ENCODE measurements around the gene PLCL1. TPM values are rescaled to one million over a fixed set of nuclear protein-coding genes. Genes with fewer than 3 reads are reported as not detected.

PLCL1 gene
- total and polyA plus RNA-seq, 4 donors = 5.1 to 15.7 (median 13.2) TPM

- WGBS, 2 donors = 94 to 99% methylated on average over 1 of the region's 1 CpG
- H3K9me3 ChIP-seq (ENCODE audit: control insufficient read depth, low read length) = peaks cover 4% of the 10 kb centered on the region
- H3K4me1 ChIP-seq (ENCODE audit: control insufficient read depth in 1 of 2, insufficient read depth in 2 of 2, low read length in 2 of 2) = peaks cover 0 to 3% of the 10 kb centered on the region in 2 donors
- H3K4me3 ChIP-seq (ENCODE audit: low read length in 2 of 2) = no peak overlapping the region
- no peak for DNase-seq
- intact Hi-C loops (cut with DNase I) = no loop called here
- no peaks in the 10 kb centered on the region for H3K36me3 ChIP-seq (ENCODE audit: control insufficient read depth in 1 of 2, insufficient read depth in 2 of 2, low read length in 1 of 2)
- no peaks in the 10 kb centered on the region for H3K27me3 ChIP-seq (ENCODE audit: control insufficient read depth in 1 of 2, insufficient read depth in 2 of 2, low read length in 1 of 2)
- no peak overlapping the region for H3K27ac ChIP-seq (ENCODE audit: low read depth in 1 of 2, low read length in 2 of 2)
- no peak for ATAC-seq (ENCODE audit: low FRiP score)
These were observed 53.2 kb downstream of the PLCL1 start for GRCh38 chr2:197857476-197858107.

GRCh38 chr2:197858607-197859140 lies 54.3 kb downstream of the PLCL1 start:
- 53 to 65% methylated on average over 3 of the region's 3 CpGs for WGBS, 2 donors

GRCh38 chr2:197862246-197862955 lies 58.0 kb downstream of the PLCL1 start:
- no peaks in the 10 kb centered on the region for H3K36me3 ChIP-seq (ENCODE audit: control insufficient read depth in 1 of 2, insufficient read depth in 2 of 2, low read length in 1 of 2)
- 53 to 67% methylated on average over 1 of the region's 1 CpG for WGBS, 2 donors
- no peak overlapping the region for H3K27ac ChIP-seq (ENCODE audit: low read depth in 1 of 2, low read length in 2 of 2)
- peaks cover 0 to 1% of the 10 kb centered on the region in 2 donors for H3K4me1 ChIP-seq (ENCODE audit: control insufficient read depth in 1 of 2, insufficient read depth in 2 of 2, low read length in 2 of 2)
- DNase-seq (no peak), ATAC-seq (ENCODE audit: low FRiP score) (no peak)
- H3K9me3 ChIP-seq (ENCODE audit: control insufficient read depth, low read length) = peaks cover 4% of the 10 kb centered on the region
- intact Hi-C loops (cut with DNase I) = no loop called here
- H3K27me3 ChIP-seq (ENCODE audit: control insufficient read depth in 1 of 2, insufficient read depth in 2 of 2, low read length in 1 of 2) = no peaks in the 10 kb centered on the region
- H3K4me3 ChIP-seq (ENCODE audit: low read length in 2 of 2) = no peak overlapping the region

More at GRCh38 chr2:197858607-197859140, 54.3 kb downstream of the PLCL1 start:
- Histone ChIP-seq H3K4me1 (ENCODE audit: control insufficient read depth in 1 of 2, insufficient read depth in 2 of 2, low read length in 2 of 2) (no peaks in the 10 kb centered on the region), H3K27me3 (ENCODE audit: control insufficient read depth in 1 of 2, insufficient read depth in 2 of 2, low read length in 1 of 2) (no peaks in the 10 kb centered on the region), H3K4me3 (ENCODE audit: low read length in 2 of 2) (no peak overlapping the region), H3K9me3 (ENCODE audit: control insufficient read depth, low read length) (peaks cover 4% of the 10 kb centered on the region), H3K36me3 (ENCODE audit: control insufficient read depth in 1 of 2, insufficient read depth in 2 of 2, low read length in 1 of 2) (no peaks in the 10 kb centered on the region), H3K27ac (ENCODE audit: low read depth in 1 of 2, low read length in 2 of 2) (no peak overlapping the region)
- DNase-seq (no peak), ATAC-seq (ENCODE audit: low FRiP score) (no peak)
- intact Hi-C loops (cut with DNase I) = no loop called here

GRCh38 chr2:197863744-197864143 lies 59.4 kb downstream of the PLCL1 start:
- no peak for DNase-seq
- Histone ChIP-seq H3K36me3 (ENCODE audit: control insufficient read depth in 1 of 2, insufficient read depth in 2 of 2, low read length in 1 of 2) (no peaks in the 10 kb centered on the region), H3K4me3 (ENCODE audit: low read length in 2 of 2) (no peak overlapping the region), H3K9me3 (ENCODE audit: control insufficient read depth, low read length) (peaks cover under 1% of the 10 kb centered on the region), H3K27me3 (ENCODE audit: control insufficient read depth in 1 of 2, insufficient read depth in 2 of 2, low read length in 1 of 2) (no peaks in the 10 kb centered on the region), H3K27ac (ENCODE audit: low read depth in 1 of 2, low read length in 2 of 2) (no peak overlapping the region), H3K4me1 (ENCODE audit: control insufficient read depth in 1 of 2, insufficient read depth in 2 of 2, low read length in 2 of 2) (peaks cover 1 to 2% of the 10 kb centered on the region in 2 donors)
- no peak for ATAC-seq (ENCODE audit: low FRiP score)
- WGBS, 2 donors = 86 to 92% methylated on average over 1 of the region's 1 CpG
- intact Hi-C loops (cut with DNase I) = no loop called here

- intact Hi-C loops (cut with DNase I) = no loop called here
- DNase-seq = no peak
- ATAC-seq (ENCODE audit: low FRiP score) = no peak
- no peak overlapping the region for H3K4me3 ChIP-seq (ENCODE audit: low read length in 2 of 2)
- H3K27me3 ChIP-seq (ENCODE audit: control insufficient read depth in 1 of 2, insufficient read depth in 2 of 2, low read length in 1 of 2) = no peaks in the 10 kb centered on the region
- no peaks in the 10 kb centered on the region for H3K36me3 ChIP-seq (ENCODE audit: control insufficient read depth in 1 of 2, insufficient read depth in 2 of 2, low read length in 1 of 2)
- peaks cover 2 to 3% of the 10 kb centered on the region in 2 donors for H3K4me1 ChIP-seq (ENCODE audit: control insufficient read depth in 1 of 2, insufficient read depth in 2 of 2, low read length in 2 of 2)
- no peak overlapping the region for H3K27ac ChIP-seq (ENCODE audit: low read depth in 1 of 2, low read length in 2 of 2)
- H3K9me3 ChIP-seq (ENCODE audit: control insufficient read depth, low read length) = no peaks in the 10 kb centered on the region
These were observed 62.1 kb downstream of the PLCL1 start for GRCh38 chr2:197866455-197866854.

GRCh38 chr2:197867033-197867432 lies 62.6 kb downstream of the PLCL1 start:
- intact Hi-C loops (cut with DNase I) = no loop called here
- H3K4me1 ChIP-seq (ENCODE audit: control insufficient read depth in 1 of 2, insufficient read depth in 2 of 2, low read length in 2 of 2) = peaks cover 2 to 3% of the 10 kb centered on the region in 2 donors
- no peak overlapping the region for H3K27ac ChIP-seq (ENCODE audit: low read depth in 1 of 2, low read length in 2 of 2)
- H3K9me3 ChIP-seq (ENCODE audit: control insufficient read depth, low read length) = no peaks in the 10 kb centered on the region
- 93 to 98% methylated on average over 2 of the region's 2 CpGs for WGBS, 2 donors
- H3K27me3 ChIP-seq (ENCODE audit: control insufficient read depth in 1 of 2, insufficient read depth in 2 of 2, low read length in 1 of 2) = no peaks in the 10 kb centered on the region
- H3K4me3 ChIP-seq (ENCODE audit: low read length in 2 of 2) = no peak overlapping the region
- no peak for ATAC-seq (ENCODE audit: low FRiP score)
- H3K36me3 ChIP-seq (ENCODE audit: control insufficient read depth in 1 of 2, insufficient read depth in 2 of 2, low read length in 1 of 2) = no peaks in the 10 kb centered on the region
- DNase-seq = no peak

- Histone ChIP-seq H3K27ac (ENCODE audit: low read depth in 1 of 2, low read length in 2 of 2) (no peak overlapping the region), H3K9me3 (ENCODE audit: control insufficient read depth, low read length) (no peaks in the 10 kb centered on the region), H3K4me1 (ENCODE audit: control insufficient read depth in 1 of 2, insufficient read depth in 2 of 2, low read length in 2 of 2) (peaks cover 2 to 3% of the 10 kb centered on the region in 2 donors), H3K36me3 (ENCODE audit: control insufficient read depth in 1 of 2, insufficient read depth in 2 of 2, low read length in 1 of 2) (no peaks in the 10 kb centered on the region), H3K4me3 (ENCODE audit: low read length in 2 of 2) (no peak overlapping the region), H3K27me3 (ENCODE audit: control insufficient read depth in 1 of 2, insufficient read depth in 2 of 2, low read length in 1 of 2) (no peaks in the 10 kb centered on the region)
- 43 to 52% methylated on average over 3 of the region's 3 CpGs for WGBS, 2 donors
- ATAC-seq (ENCODE audit: low FRiP score) (peak; percentile 19), DNase-seq (no peak)
- intact Hi-C loops (cut with DNase I) = no loop called here
These were observed 63.2 kb downstream of the PLCL1 start for GRCh38 chr2:197867624-197868023.

GRCh38 chr2:197868206-197868605 lies 63.8 kb downstream of the PLCL1 start:
- no peaks in the 10 kb centered on the region for H3K36me3 ChIP-seq (ENCODE audit: control insufficient read depth in 1 of 2, insufficient read depth in 2 of 2, low read length in 1 of 2)
- H3K4me1 ChIP-seq (ENCODE audit: control insufficient read depth in 1 of 2, insufficient read depth in 2 of 2, low read length in 2 of 2) = peaks cover 3% of the 10 kb centered on the region in 2 donors
- DNase-seq (no peak), ATAC-seq (ENCODE audit: low FRiP score) (no peak)
- intact Hi-C loops (cut with DNase I) = no loop called here
- no peak overlapping the region for H3K4me3 ChIP-seq (ENCODE audit: low read length in 2 of 2)
- H3K27ac ChIP-seq (ENCODE audit: low read depth in 1 of 2, low read length in 2 of 2) = no peak overlapping the region
- H3K9me3 ChIP-seq (ENCODE audit: control insufficient read depth, low read length) = no peaks in the 10 kb centered on the region
- WGBS, 2 donors = 94 to 96% methylated on average over 3 of the region's 3 CpGs
- H3K27me3 ChIP-seq (ENCODE audit: control insufficient read depth in 1 of 2, insufficient read depth in 2 of 2, low read length in 1 of 2) = no peaks in the 10 kb centered on the region

- H3K36me3 ChIP-seq (ENCODE audit: control insufficient read depth in 1 of 2, insufficient read depth in 2 of 2, low read length in 1 of 2) = no peaks in the 10 kb centered on the region
- peaks cover 3 to 8% of the 10 kb centered on the region in 2 donors for H3K4me1 ChIP-seq (ENCODE audit: control insufficient read depth in 1 of 2, insufficient read depth in 2 of 2, low read length in 2 of 2)
- ATAC-seq (ENCODE audit: low FRiP score) = no peak
- DNase-seq = no peak
- no peak overlapping the region for H3K27ac ChIP-seq (ENCODE audit: low read depth in 1 of 2, low read length in 2 of 2)
- WGBS, 2 donors = 68 to 74% methylated on average over 2 of the region's 2 CpGs
- H3K4me3 ChIP-seq (ENCODE audit: low read length in 2 of 2) = no peak overlapping the region
- no peaks in the 10 kb centered on the region for H3K9me3 ChIP-seq (ENCODE audit: control insufficient read depth, low read length)
- H3K27me3 ChIP-seq (ENCODE audit: control insufficient read depth in 1 of 2, insufficient read depth in 2 of 2, low read length in 1 of 2) = no peaks in the 10 kb centered on the region
- intact Hi-C loops (cut with DNase I) = no loop called here
These were observed 64.6 kb downstream of the PLCL1 start for GRCh38 chr2:197869041-197869440.
